ENCODE data around the gene CACNB4.

The CACNB4 gene

GRCh38 chr2:152084076-152084475 is 14.8 kb downstream of the CACNB4 start:
- no peak overlapping the region for H2AK5ac ChIP-seq (ENCODE audit: low read length)
- no peaks in the 10 kb centered on the region for H3K4me1 ChIP-seq (ENCODE audit: control insufficient read depth in 1 of 2, insufficient read depth in 2 of 2, low read length in 2 of 2)
- no peak overlapping the region for H2BK12ac ChIP-seq (ENCODE audit: low read length)
- no peak overlapping the region for H3K14ac ChIP-seq (ENCODE audit: low read length)
- no peak overlapping the region for H3K9ac ChIP-seq (ENCODE audit: low read length)
- no peak overlapping the region for H4K12ac ChIP-seq (ENCODE audit: low read depth, low read length)
- H3K9me3 ChIP-seq (ENCODE audit: insufficient read depth, low read depth, low read length): no peaks in the 10 kb centered on the region
- H4K91ac ChIP-seq (ENCODE audit: low read depth, low read length): no peak overlapping the region
- no peak overlapping the region for H3K27ac ChIP-seq (ENCODE audit: low read depth, low read length)
- H3K79me2 ChIP-seq (ENCODE audit: control insufficient read depth, insufficient read depth, low read length, poor library complexity): no peaks in the 10 kb centered on the region
- H3K4ac ChIP-seq (ENCODE audit: low read depth, low read length): no peak overlapping the region
- H2AFZ ChIP-seq (ENCODE audit: insufficient read depth, low read length, poor library complexity): no peak overlapping the region
- no peak overlapping the region for H3K18ac ChIP-seq (ENCODE audit: low read length)
- no peaks in the 10 kb centered on the region for H3K79me1 ChIP-seq (ENCODE audit: low read length)
- H3K4me3 ChIP-seq (ENCODE audit: low read depth, low read length): no peak overlapping the region
- H4K8ac ChIP-seq (ENCODE audit: low read depth, low read length): no peak overlapping the region
- no peaks in the 10 kb centered on the region for H3K36me3 ChIP-seq (ENCODE audit: control insufficient read depth in 1 of 2, insufficient read depth in 2 of 2, low read length in 2 of 2)
- H2BK120ac ChIP-seq (ENCODE audit: insufficient read depth, low read length, poor library complexity): no peak overlapping the region
- DNase-seq: no peak
- no peak overlapping the region for H3K23ac ChIP-seq (ENCODE audit: low read length)
- H2BK5ac ChIP-seq (ENCODE audit: low read depth, low read length, poor library complexity): no peak overlapping the region
- no peak overlapping the region for H3K4me2 ChIP-seq (ENCODE audit: low read length)
- no peaks in the 10 kb centered on the region for H3K27me3 ChIP-seq (ENCODE audit: insufficient read depth, low read length)
- no CpG with 5 or more reads among the region's 6 CpGs for WGBS (ENCODE audit: extremely low coverage, insufficient coverage, insufficient read length)

DNA sequence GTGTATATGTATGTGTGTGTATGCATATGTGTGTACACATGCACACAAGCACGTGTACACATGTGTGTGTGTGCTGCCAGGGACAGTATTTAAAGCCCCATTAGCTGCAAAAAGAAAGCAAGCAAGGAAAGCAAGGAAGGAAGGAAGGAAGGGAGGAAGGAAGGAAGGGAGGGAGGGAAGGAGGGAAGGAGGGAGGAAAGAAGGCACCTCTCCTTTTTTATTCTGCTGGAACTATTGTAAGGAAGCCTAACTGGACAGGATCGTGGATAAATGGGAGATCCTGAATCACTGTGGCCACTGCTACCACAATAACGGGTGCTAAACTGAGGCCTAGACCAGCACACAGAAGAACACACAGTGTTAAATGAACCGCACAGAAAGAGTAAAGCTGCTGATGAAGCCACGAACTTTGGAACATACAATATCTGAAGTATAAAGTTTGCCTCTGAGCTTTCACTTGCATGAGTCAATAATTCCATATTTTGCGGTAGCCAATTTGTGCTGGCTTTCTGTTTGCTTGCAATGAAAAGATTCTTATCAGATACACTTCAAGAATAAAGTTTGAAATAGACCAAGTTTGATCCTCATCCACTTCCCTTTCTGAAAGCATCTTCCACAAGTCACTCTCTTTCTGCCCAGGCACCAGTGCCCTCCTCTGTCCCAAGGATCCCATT is 15.5 kb downstream of the CACNB4 start:
- Histone ChIP-seq H2BK120ac (ENCODE audit: insufficient read depth, low read length, poor library complexity) (no peak overlapping the region), H2BK12ac (ENCODE audit: low read length) (no peak overlapping the region), H3K4me2 (ENCODE audit: low read length) (no peak overlapping the region), H3K9me3 (ENCODE audit: insufficient read depth, low read depth, low read length) (no peaks in the 10 kb centered on the region), H3K4ac (ENCODE audit: low read depth, low read length) (no peak overlapping the region), H3K18ac (ENCODE audit: low read length) (no peak overlapping the region), H4K12ac (ENCODE audit: low read depth, low read length) (no peak overlapping the region), H3K4me3 (ENCODE audit: low read depth, low read length) (no peak overlapping the region), H4K8ac (ENCODE audit: low read depth, low read length) (no peak overlapping the region), H3K36me3 (ENCODE audit: control insufficient read depth in 1 of 2, insufficient read depth in 2 of 2, low read length in 2 of 2) (no peaks in the 10 kb centered on the region), H3K23ac (ENCODE audit: low read length) (no peak overlapping the region), H2AFZ (ENCODE audit: insufficient read depth, low read length, poor library complexity) (no peak overlapping the region), H3K79me2 (ENCODE audit: control insufficient read depth, insufficient read depth, low read length, poor library complexity) (no peaks in the 10 kb centered on the region), H3K4me1 (ENCODE audit: control insufficient read depth in 1 of 2, insufficient read depth in 2 of 2, low read length in 2 of 2) (no peaks in the 10 kb centered on the region), H3K27me3 (ENCODE audit: insufficient read depth, low read length) (no peaks in the 10 kb centered on the region), H2BK5ac (ENCODE audit: low read depth, low read length, poor library complexity) (no peak overlapping the region), H3K9ac (ENCODE audit: low read length) (no peak overlapping the region), H2AK5ac (ENCODE audit: low read length) (no peak overlapping the region), H3K79me1 (ENCODE audit: low read length) (no peaks in the 10 kb centered on the region), H3K14ac (ENCODE audit: low read length) (no peak overlapping the region), H4K91ac (ENCODE audit: low read depth, low read length) (no peak overlapping the region), H3K27ac (ENCODE audit: low read depth, low read length) (no peak overlapping the region)
- WGBS (ENCODE audit: extremely low coverage, insufficient coverage, insufficient read length): no CpG with 5 or more reads among the region's 6 CpGs
- DNase-seq: no peak

DNA sequence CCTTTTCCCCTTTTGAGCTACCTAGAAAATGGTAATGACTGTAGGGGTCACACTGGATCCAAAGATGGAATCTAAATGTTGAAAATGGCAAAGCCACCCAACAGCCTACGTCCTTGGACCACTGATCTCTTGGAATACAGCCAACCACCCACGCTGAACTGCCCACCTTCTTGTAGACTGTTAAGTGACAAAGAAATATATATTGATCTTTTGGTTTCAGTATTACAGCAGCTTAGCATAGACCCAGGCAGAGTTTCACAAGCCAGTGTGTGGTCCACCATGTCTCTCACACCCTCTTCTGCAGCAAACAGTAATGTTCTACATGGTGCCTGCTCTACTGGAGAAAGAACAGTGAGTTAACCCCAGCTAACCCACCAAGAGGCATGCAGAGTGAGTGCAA is 20.2 kb downstream of the CACNB4 start:
- H2BK5ac ChIP-seq (ENCODE audit: low read depth, low read length, poor library complexity): no peak overlapping the region
- H3K4me3 ChIP-seq (ENCODE audit: low read depth, low read length): no peak overlapping the region
- no peak overlapping the region for H3K4me2 ChIP-seq (ENCODE audit: low read length)
- H3K4ac ChIP-seq (ENCODE audit: low read depth, low read length): no peak overlapping the region
- H2AFZ ChIP-seq (ENCODE audit: insufficient read depth, low read length, poor library complexity): no peak overlapping the region
- H3K27ac ChIP-seq (ENCODE audit: low read depth, low read length): no peak overlapping the region
- no peak overlapping the region for H4K91ac ChIP-seq (ENCODE audit: low read depth, low read length)
- H4K12ac ChIP-seq (ENCODE audit: low read depth, low read length): no peak overlapping the region
- no peaks in the 10 kb centered on the region for H3K4me1 ChIP-seq (ENCODE audit: control insufficient read depth in 1 of 2, insufficient read depth in 2 of 2, low read length in 2 of 2)
- WGBS (ENCODE audit: extremely low coverage, insufficient coverage, insufficient read length): no CpG with 5 or more reads among the region's 2 CpGs
- DNase-seq: no peak
- no peaks in the 10 kb centered on the region for H3K36me3 ChIP-seq (ENCODE audit: control insufficient read depth in 1 of 2, insufficient read depth in 2 of 2, low read length in 2 of 2)
- no peak overlapping the region for H2AK5ac ChIP-seq (ENCODE audit: low read length)
- no peaks in the 10 kb centered on the region for H3K79me2 ChIP-seq (ENCODE audit: control insufficient read depth, insufficient read depth, low read length, poor library complexity)
- peaks cover 5% of the 10 kb centered on the region for H3K9me3 ChIP-seq (ENCODE audit: insufficient read depth, low read depth, low read length)
- no peak overlapping the region for H3K14ac ChIP-seq (ENCODE audit: low read length)
- H3K79me1 ChIP-seq (ENCODE audit: low read length): no peaks in the 10 kb centered on the region
- no peak overlapping the region for H3K9ac ChIP-seq (ENCODE audit: low read length)
- H2BK12ac ChIP-seq (ENCODE audit: low read length): no peak overlapping the region
- no peak overlapping the region for H3K18ac ChIP-seq (ENCODE audit: low read length)
- no peak overlapping the region for H3K23ac ChIP-seq (ENCODE audit: low read length)
- H2BK120ac ChIP-seq (ENCODE audit: insufficient read depth, low read length, poor library complexity): no peak overlapping the region
- no peaks in the 10 kb centered on the region for H3K27me3 ChIP-seq (ENCODE audit: insufficient read depth, low read length)
- H4K8ac ChIP-seq (ENCODE audit: low read depth, low read length): no peak overlapping the region

- WGBS (ENCODE audit: extremely low coverage, insufficient coverage, insufficient read length): no CpG with 5 or more reads among the region's 9 CpGs
- no peak overlapping the region for H4K8ac ChIP-seq (ENCODE audit: low read depth, low read length)
Measured at GRCh38 chr2:152078023-152078422, 20.8 kb downstream of the CACNB4 start.

More at GRCh38 chr2:152078023-152078422, 20.8 kb downstream of the CACNB4 start:
- peaks cover 5% of the 10 kb centered on the region for H3K9me3 ChIP-seq (ENCODE audit: insufficient read depth, low read depth, low read length)
- no peak overlapping the region for H4K12ac ChIP-seq (ENCODE audit: low read depth, low read length)
- no peak overlapping the region for H3K23ac ChIP-seq (ENCODE audit: low read length)
- no peak overlapping the region for H2BK12ac ChIP-seq (ENCODE audit: low read length)
- no peaks in the 10 kb centered on the region for H3K27me3 ChIP-seq (ENCODE audit: insufficient read depth, low read length)
- H3K27ac ChIP-seq (ENCODE audit: low read depth, low read length): no peak overlapping the region
- H2BK5ac ChIP-seq (ENCODE audit: low read depth, low read length, poor library complexity): no peak overlapping the region
- H3K18ac ChIP-seq (ENCODE audit: low read length): no peak overlapping the region
- no peak overlapping the region for H2BK120ac ChIP-seq (ENCODE audit: insufficient read depth, low read length, poor library complexity)
- no peak for DNase-seq
- H3K4me1 ChIP-seq (ENCODE audit: control insufficient read depth in 1 of 2, insufficient read depth in 2 of 2, low read length in 2 of 2): no peaks in the 10 kb centered on the region
- no peak overlapping the region for H2AK5ac ChIP-seq (ENCODE audit: low read length)
- no peak overlapping the region for H3K9ac ChIP-seq (ENCODE audit: low read length)
- H3K79me2 ChIP-seq (ENCODE audit: control insufficient read depth, insufficient read depth, low read length, poor library complexity): no peaks in the 10 kb centered on the region
- H3K36me3 ChIP-seq (ENCODE audit: control insufficient read depth in 1 of 2, insufficient read depth in 2 of 2, low read length in 2 of 2): no peaks in the 10 kb centered on the region
- H3K14ac ChIP-seq (ENCODE audit: low read length): no peak overlapping the region
- H3K4me3 ChIP-seq (ENCODE audit: low read depth, low read length): no peak overlapping the region
- H3K4ac ChIP-seq (ENCODE audit: low read depth, low read length): no peak overlapping the region
- H3K79me1 ChIP-seq (ENCODE audit: low read length): no peaks in the 10 kb centered on the region
- no peak overlapping the region for H4K91ac ChIP-seq (ENCODE audit: low read depth, low read length)
- no peak overlapping the region for H3K4me2 ChIP-seq (ENCODE audit: low read length)
- H2AFZ ChIP-seq (ENCODE audit: insufficient read depth, low read length, poor library complexity): no peak overlapping the region
